HUES48 (cell line): ENCODE data around the gene TMEM185B.
"Not testable (repeated sequence)": the region's sequence is repeated elsewhere in the genome, so short reads cannot be mapped to it uniquely, and the experiment has no call there.

Experiments
- H3K27ac ChIP-seq: one replicate; pipeline ENCODE4 v1.7.0; 2013; ENCODE audit warnings: low read depth, low read length, inconsistent platforms
- H3K27me3 ChIP-seq: 2 replicates; pipeline ENCODE4 v1.6.1; 2013; ENCODE audit warnings: mild to moderate bottlenecking, low read length; ENCODE audit not compliant: control insufficient read depth, insufficient read depth
- H3K36me3 ChIP-seq: 2 replicates; pipeline ENCODE4 v1.6.1; 2013; ENCODE audit warnings: low read length; ENCODE audit not compliant: control insufficient read depth, insufficient read depth
- H3K4me1 ChIP-seq: 2 replicates; pipeline ENCODE4 v1.6.1; 2013; ENCODE audit warnings: mild to moderate bottlenecking, low read length; ENCODE audit not compliant: control insufficient read depth, insufficient read depth
- H3K4me3 ChIP-seq: 2 replicates; pipeline ENCODE4 v1.5.1; 2013; ENCODE audit warnings: mild to moderate bottlenecking, low read depth, low read length
- H3K9ac ChIP-seq: 2 replicates; pipeline ENCODE4 v1.6.1; 2013; ENCODE audit warnings: mild to moderate bottlenecking, low read depth, low read length, moderate library complexity
- H3K9me3 ChIP-seq: 2 replicates; pipeline ENCODE4 v1.6.1; 2013; ENCODE audit warnings: low read length; ENCODE audit not compliant: control insufficient read depth, insufficient read depth

The TMEM185B gene

DNA sequence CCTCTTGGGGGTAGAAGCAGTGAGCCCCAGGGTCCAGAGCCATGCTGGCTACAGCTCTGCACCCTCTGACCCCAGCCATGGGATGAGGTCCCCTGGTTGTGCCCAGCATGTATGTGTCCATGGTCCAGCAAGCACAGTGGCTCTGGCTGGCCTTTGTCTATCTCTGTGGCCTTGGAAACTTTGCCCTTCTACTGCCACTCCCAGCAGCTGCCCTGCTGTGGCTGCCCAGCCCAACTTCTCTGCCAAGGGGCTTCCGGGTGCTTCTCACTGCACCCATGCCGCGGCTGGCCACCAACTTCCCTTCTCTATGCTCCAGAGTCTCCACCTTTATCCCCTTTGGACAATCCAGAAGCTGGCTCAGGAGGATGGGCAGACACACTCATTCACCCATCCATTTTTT, 18.8 kb downstream of the TMEM185B start:
- H3K9me3 ChIP-seq: no peaks in the 10 kb centered on the region
- no peaks in the 10 kb centered on the region for H3K27me3 ChIP-seq
- no peaks in the 10 kb centered on the region for H3K4me1 ChIP-seq
- H3K9ac ChIP-seq: no peak overlapping the region
- H3K27ac ChIP-seq: no peak overlapping the region
- no peak overlapping the region for H3K4me3 ChIP-seq
- no peaks in the 10 kb centered on the region for H3K36me3 ChIP-seq

GRCh38 chr2:120204022-120204405, 19.2 kb downstream of the TMEM185B start:
- H3K4me3 ChIP-seq: no peak overlapping the region
- H3K9ac ChIP-seq: no peak overlapping the region
- no peak overlapping the region for H3K27ac ChIP-seq

GRCh38 chr2:120203251-120204021, 19.8 kb downstream of the TMEM185B start:
- Histone ChIP-seq H3K36me3 (no peaks in the 10 kb centered on the region), H3K4me1 (no peaks in the 10 kb centered on the region), H3K27ac (no peak overlapping the region), H3K9me3 (peaks cover 1% of the 10 kb centered on the region), H3K27me3 (no peaks in the 10 kb centered on the region), H3K9ac (no peak overlapping the region), H3K4me3 (no peak overlapping the region)

More at GRCh38 chr2:120204022-120204405, 19.2 kb downstream of the TMEM185B start:
- Histone ChIP-seq H3K9me3 (no peaks in the 10 kb centered on the region), H3K4me1 (no peaks in the 10 kb centered on the region), H3K27me3 (no peaks in the 10 kb centered on the region), H3K36me3 (no peaks in the 10 kb centered on the region)

- H3K4me1 ChIP-seq, H3K9me3 ChIP-seq, H3K4me3 ChIP-seq, H3K27ac ChIP-seq, H3K36me3 ChIP-seq, H3K27me3 ChIP-seq, H3K9ac ChIP-seq: not testable (repeated sequence)
These were observed 23.3 kb downstream of the TMEM185B start for GRCh38 chr2:120199817-120200459.

GRCh38 chr2:120195553-120195952, 27.6 kb downstream of the TMEM185B start:
- H3K9me3 ChIP-seq: peaks cover 4% of the 10 kb centered on the region

GRCh38 chr2:120192280-120192679, 30.9 kb downstream of the TMEM185B start:
- no peak overlapping the region for H3K27ac ChIP-seq
- H3K36me3 ChIP-seq: no peaks in the 10 kb centered on the region
- no peak overlapping the region for H3K9ac ChIP-seq
- H3K27me3 ChIP-seq: no peaks in the 10 kb centered on the region
- no peaks in the 10 kb centered on the region for H3K4me1 ChIP-seq
- H3K4me3 ChIP-seq: no peak overlapping the region
- no peaks in the 10 kb centered on the region for H3K9me3 ChIP-seq

More at GRCh38 chr2:120195553-120195952, 27.6 kb downstream of the TMEM185B start:
- no peak overlapping the region for H3K4me3 ChIP-seq
- no peak overlapping the region for H3K27ac ChIP-seq
- H3K4me1 ChIP-seq: no peaks in the 10 kb centered on the region
- no peaks in the 10 kb centered on the region for H3K36me3 ChIP-seq
- no peak overlapping the region for H3K9ac ChIP-seq
- no peaks in the 10 kb centered on the region for H3K27me3 ChIP-seq

GRCh38 chr2:120189189-120189588, 34.0 kb downstream of the TMEM185B start:
- no peak overlapping the region for H3K4me3 ChIP-seq
- H3K27me3 ChIP-seq: no peaks in the 10 kb centered on the region
- H3K4me1 ChIP-seq: no peaks in the 10 kb centered on the region
- no peak overlapping the region for H3K9ac ChIP-seq
- no peaks in the 10 kb centered on the region for H3K36me3 ChIP-seq
- no peak overlapping the region for H3K27ac ChIP-seq
- H3K9me3 ChIP-seq: no peaks in the 10 kb centered on the region

DNA sequence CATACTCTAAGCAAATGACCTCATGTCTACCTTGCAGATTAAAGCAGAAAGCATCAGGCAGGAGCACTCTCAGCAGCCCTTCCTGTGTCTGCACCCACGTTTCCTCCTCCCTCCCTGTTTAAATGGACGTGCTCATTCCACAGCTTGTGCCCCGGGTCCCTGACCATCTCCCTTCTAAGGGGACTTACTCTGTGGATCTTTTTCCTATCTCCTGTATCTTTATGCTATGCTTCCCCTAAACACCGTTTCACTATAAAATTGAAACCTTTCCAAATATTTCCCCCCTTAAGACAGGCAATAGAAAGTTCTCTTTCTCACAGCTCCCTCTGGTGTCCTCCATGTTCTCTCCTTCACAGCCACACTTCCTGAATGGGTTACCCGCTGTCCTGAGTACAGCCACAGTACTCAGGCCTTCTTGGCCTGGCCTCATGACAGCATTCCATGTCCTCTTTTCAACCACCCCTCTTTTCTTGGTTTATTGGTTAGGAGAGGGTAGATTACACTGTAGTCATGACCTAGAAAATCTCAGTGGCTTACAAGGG, 41.1 kb downstream of the TMEM185B start:
- Histone ChIP-seq H3K9ac (no peak overlapping the region), H3K4me1 (no peaks in the 10 kb centered on the region; the same call in 1 of the 2 replicates), H3K27me3 (no peaks in the 10 kb centered on the region), H3K36me3 (no peaks in the 10 kb centered on the region), H3K27ac (no peak overlapping the region), H3K4me3 (no peak overlapping the region), H3K9me3 (no peaks in the 10 kb centered on the region)

DNA sequence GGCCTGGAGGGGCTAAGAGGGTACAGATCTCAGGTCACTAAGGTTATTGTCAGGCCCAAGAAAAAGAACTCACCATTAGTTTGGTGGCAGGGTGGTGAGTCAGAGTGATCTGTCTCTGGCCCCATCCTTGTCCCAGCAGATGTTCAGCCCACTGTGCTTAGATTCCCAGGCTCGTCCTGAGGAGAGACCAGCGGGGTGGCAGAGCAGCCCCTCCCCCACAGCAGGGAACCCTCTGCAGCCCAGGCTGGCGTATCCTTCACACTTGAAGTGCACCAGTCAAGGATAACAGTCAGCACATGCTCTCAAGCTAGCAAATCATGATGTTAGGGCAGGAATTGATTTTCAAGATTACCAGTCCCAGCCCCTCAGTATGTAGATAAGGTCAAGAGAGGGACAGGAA, 43.1 kb downstream of the TMEM185B start:
- Histone ChIP-seq H3K9ac (no peak overlapping the region), H3K4me1 (no peaks in the 10 kb centered on the region; the same call in 1 of the 2 replicates), H3K27me3 (no peaks in the 10 kb centered on the region), H3K4me3 (no peak overlapping the region), H3K27ac (no peak overlapping the region), H3K36me3 (peaks cover 3% of the 10 kb centered on the region; the same call in 1 of the 2 replicates), H3K9me3 (no peaks in the 10 kb centered on the region)

GRCh38 chr2:120179396-120179795, 43.8 kb downstream of the TMEM185B start:
- Histone ChIP-seq H3K4me1 (no peaks in the 10 kb centered on the region; the same call in 1 of the 2 replicates), H3K27ac (no peak overlapping the region), H3K9me3 (no peaks in the 10 kb centered on the region), H3K9ac (no peak overlapping the region), H3K36me3 (peaks cover 3% of the 10 kb centered on the region; the same call in 1 of the 2 replicates), H3K27me3 (no peaks in the 10 kb centered on the region), H3K4me3 (no peak overlapping the region)

DNA sequence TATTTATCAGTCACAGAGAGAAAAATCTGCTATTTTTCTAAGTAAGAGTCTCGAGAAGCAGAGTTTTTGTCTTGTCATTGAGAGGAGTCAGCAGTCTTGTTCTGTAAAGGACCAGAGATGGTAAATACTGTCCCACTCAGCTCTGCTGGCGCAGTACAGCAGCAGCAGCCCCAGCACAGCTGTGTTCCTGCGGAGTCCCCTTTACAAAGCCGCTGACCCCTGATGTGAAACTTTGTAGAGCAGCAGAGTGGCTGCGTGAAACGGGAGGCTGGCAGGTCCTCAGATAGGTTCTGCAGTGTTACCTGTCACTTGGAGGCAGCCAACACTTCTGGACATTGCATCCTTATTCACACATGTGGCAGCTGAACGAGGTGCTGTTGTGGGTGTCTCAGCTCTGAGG, 45.2 kb downstream of the TMEM185B start:
- Histone ChIP-seq H3K9me3 (no peaks in the 10 kb centered on the region), H3K4me3 (no peak overlapping the region), H3K27me3 (no peaks in the 10 kb centered on the region), H3K9ac (no peak overlapping the region), H3K36me3 (peaks cover 3% of the 10 kb centered on the region; the same call in 1 of the 2 replicates), H3K4me1 (no peaks in the 10 kb centered on the region; the same call in 1 of the 2 replicates), H3K27ac (no peak overlapping the region)
